Measurements from ENCODE around the gene CEP55.

The CEP55 gene

GRCh38 chr10:93496322-93497041 lies at the start of gene CEP55:
Gene CEP55, plus strand, starts transcription at chr10:93496612. Its CDS starts 3,440 bp downstream, at chr10:93500052.
- H3K4me3 ChIP-seq (ENCODE audit: low read depth, low read length) = peak within 1 kb of the TSS; percentile 80

GRCh38 chr10:93447019-93447418 lies 49.4 kb upstream of the CEP55 start:
- no peak overlapping the region for H3K4me3 ChIP-seq (ENCODE audit: low read depth, low read length)
- TF ChIP-seq CTCF (IDR thresholded peaks at IDR 0.05; ENCODE audit: low read depth, low read length) = no peak

More at GRCh38 chr10:93496322-93497041, at the start of gene CEP55:
- TF ChIP-seq CTCF (IDR thresholded peaks at IDR 0.05; ENCODE audit: low read depth, low read length) = no peak

- TF ChIP-seq CTCF (IDR thresholded peaks at IDR 0.05; ENCODE audit: low read depth, low read length) = no peak
- H3K4me3 ChIP-seq (ENCODE audit: low read depth, low read length) = no peak overlapping the region
These were observed 48.4 kb upstream of the CEP55 start for GRCh38 chr10:93447970-93448369.

- no peak for TF ChIP-seq CTCF (IDR thresholded peaks at IDR 0.05; ENCODE audit: low read depth, low read length)
- no peak overlapping the region for H3K4me3 ChIP-seq (ENCODE audit: low read depth, low read length)
These were observed 45.0 kb upstream of the CEP55 start for GRCh38 chr10:93451244-93451947.

GRCh38 chr10:93452143-93452542 lies 44.3 kb upstream of the CEP55 start:
- TF ChIP-seq CTCF (IDR thresholded peaks at IDR 0.05; ENCODE audit: low read depth, low read length) = no peak
- no peak overlapping the region for H3K4me3 ChIP-seq (ENCODE audit: low read depth, low read length)

- H3K4me3 ChIP-seq (ENCODE audit: low read depth, low read length) = no peak overlapping the region
- no peak for TF ChIP-seq CTCF (IDR thresholded peaks at IDR 0.05; ENCODE audit: low read depth, low read length)
These were observed 42.3 kb upstream of the CEP55 start for GRCh38 chr10:93454146-93454545.

GRCh38 chr10:93454736-93455135 lies 41.7 kb upstream of the CEP55 start:
- no peak for TF ChIP-seq CTCF (IDR thresholded peaks at IDR 0.05; ENCODE audit: low read depth, low read length)
- no peak overlapping the region for H3K4me3 ChIP-seq (ENCODE audit: low read depth, low read length)

All from WI38 (cell line).